ENCODE results near the gene THSD4.

- TF ChIP-seq, protein P1, sequence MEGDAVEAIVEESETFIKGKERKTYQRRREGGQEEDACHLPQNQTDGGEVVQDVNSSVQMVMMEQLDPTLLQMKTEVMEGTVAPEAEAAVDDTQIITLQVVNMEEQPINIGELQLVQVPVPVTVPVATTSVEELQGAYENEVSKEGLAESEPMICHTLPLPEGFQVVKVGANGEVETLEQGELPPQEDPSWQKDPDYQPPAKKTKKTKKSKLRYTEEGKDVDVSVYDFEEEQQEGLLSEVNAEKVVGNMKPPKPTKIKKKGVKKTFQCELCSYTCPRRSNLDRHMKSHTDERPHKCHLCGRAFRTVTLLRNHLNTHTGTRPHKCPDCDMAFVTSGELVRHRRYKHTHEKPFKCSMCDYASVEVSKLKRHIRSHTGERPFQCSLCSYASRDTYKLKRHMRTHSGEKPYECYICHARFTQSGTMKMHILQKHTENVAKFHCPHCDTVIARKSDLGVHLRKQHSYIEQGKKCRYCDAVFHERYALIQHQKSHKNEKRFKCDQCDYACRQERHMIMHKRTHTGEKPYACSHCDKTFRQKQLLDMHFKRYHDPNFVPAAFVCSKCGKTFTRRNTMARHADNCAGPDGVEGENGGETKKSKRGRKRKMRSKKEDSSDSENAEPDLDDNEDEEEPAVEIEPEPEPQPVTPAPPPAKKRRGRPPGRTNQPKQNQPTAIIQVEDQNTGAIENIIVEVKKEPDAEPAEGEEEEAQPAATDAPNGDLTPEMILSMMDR (conservative IDR thresholded peaks at IDR 0.05) = no peak
- TF ChIP-seq EZH2 (IDR thresholded peaks at IDR 0.05; ENCODE audit: low read depth) = no peak
Measured at GRCh38 chr15:71564217-71564616, 448.9 kb downstream of the THSD4 start.
